NB4 (cell line): Measurements from ENCODE around the gene SFXN5.

Source experiments
- MYC ChIP-seq: IDR thresholded peaks from 2 replicates; pipeline ENCODE4 v1.6.1; 2011; ENCODE audit warnings: low read depth, low read length
- POLR2A ChIP-seq: IDR thresholded peaks from 2 replicates; pipeline ENCODE4 v1.6.1; 2011; ENCODE audit warnings: mild to moderate bottlenecking; ENCODE audit not compliant: insufficient read length; ENCODE audit errors: extremely low read depth
- TF ChIP-seq, protein P1 (sequence below): IDR thresholded peaks from one replicate; pipeline ENCODE4 v1.5.1; 2012; ENCODE audit warnings: low read depth, low read length

- TF ChIP-seq, protein P1, sequence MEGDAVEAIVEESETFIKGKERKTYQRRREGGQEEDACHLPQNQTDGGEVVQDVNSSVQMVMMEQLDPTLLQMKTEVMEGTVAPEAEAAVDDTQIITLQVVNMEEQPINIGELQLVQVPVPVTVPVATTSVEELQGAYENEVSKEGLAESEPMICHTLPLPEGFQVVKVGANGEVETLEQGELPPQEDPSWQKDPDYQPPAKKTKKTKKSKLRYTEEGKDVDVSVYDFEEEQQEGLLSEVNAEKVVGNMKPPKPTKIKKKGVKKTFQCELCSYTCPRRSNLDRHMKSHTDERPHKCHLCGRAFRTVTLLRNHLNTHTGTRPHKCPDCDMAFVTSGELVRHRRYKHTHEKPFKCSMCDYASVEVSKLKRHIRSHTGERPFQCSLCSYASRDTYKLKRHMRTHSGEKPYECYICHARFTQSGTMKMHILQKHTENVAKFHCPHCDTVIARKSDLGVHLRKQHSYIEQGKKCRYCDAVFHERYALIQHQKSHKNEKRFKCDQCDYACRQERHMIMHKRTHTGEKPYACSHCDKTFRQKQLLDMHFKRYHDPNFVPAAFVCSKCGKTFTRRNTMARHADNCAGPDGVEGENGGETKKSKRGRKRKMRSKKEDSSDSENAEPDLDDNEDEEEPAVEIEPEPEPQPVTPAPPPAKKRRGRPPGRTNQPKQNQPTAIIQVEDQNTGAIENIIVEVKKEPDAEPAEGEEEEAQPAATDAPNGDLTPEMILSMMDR = no peak
- TF ChIP-seq MYC (no peak), POLR2A (no peak)
Measured at GRCh38 chr2:73050121-73050545, 21.4 kb downstream of the SFXN5 start.
